ENCODE results near the gene ADAM33. TPM values are rescaled to one million over a fixed set of nuclear protein-coding genes. Genes with fewer than 3 reads are reported as not detected.
A peak's percentile ranks its signal among the peaks of the same experiment; 100 is the strongest.

The ADAM33 gene
- total RNA-seq, 2 donors from 2014 or later = 18.2 to 38.3 TPM

DNA sequence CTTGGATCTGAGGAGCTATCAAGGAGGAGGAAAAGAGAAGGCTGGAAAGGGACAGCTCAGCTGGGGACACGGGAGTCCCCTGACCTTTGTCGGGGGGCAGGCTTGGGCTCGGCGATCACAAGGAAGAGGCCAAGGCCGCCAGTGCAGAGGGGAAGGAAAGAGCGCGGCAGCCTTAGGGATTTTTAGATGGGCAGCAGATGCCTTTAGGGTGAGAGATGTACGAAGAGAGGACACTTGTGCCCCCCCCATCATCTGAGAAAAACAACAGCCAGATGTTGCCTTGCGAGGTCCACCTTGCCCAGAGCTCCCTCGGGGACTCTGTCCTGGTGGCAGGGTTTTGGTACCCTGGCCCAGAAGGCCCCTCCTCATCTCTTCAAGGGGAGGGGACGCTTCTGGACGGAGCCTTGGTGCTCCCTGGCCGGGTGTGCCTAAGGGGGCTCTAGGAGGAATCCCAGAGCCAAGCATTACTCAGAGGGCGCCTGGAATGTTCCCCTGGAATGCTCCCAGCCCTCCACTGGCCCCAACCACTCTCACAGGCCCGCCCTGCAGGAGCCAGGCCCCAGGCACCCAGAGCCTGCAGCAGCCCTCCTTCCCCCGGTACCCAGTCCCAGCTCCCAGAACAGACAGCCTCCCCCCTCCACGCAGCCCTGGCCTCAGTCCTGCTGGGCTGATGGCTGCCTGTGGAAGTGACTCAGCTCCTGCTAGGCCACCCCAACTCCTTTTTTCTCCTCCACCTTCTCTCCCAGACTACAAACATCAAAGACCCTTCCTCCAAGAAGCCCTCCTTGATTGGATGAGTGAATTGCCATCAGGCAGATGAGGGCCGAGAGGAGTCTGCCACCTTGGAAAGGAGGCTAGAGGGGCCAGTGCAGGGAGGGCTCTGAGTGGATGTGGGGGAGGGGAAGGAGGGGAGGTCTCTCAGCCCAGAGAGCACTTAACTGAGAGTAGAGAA, 1.8 kb downstream of the ADAM33 start:
- TF ChIP-seq POLR2A (IDR thresholded peaks at IDR 0.05) = no peak
- TF ChIP-seq POLR2AphosphoS5 (IDR thresholded peaks at IDR 0.05) = no peak
- TF ChIP-seq, protein P1, sequence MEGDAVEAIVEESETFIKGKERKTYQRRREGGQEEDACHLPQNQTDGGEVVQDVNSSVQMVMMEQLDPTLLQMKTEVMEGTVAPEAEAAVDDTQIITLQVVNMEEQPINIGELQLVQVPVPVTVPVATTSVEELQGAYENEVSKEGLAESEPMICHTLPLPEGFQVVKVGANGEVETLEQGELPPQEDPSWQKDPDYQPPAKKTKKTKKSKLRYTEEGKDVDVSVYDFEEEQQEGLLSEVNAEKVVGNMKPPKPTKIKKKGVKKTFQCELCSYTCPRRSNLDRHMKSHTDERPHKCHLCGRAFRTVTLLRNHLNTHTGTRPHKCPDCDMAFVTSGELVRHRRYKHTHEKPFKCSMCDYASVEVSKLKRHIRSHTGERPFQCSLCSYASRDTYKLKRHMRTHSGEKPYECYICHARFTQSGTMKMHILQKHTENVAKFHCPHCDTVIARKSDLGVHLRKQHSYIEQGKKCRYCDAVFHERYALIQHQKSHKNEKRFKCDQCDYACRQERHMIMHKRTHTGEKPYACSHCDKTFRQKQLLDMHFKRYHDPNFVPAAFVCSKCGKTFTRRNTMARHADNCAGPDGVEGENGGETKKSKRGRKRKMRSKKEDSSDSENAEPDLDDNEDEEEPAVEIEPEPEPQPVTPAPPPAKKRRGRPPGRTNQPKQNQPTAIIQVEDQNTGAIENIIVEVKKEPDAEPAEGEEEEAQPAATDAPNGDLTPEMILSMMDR (IDR thresholded peaks at IDR 0.05) = no peak
- Histone ChIP-seq H3K36me3 (no peaks in the 10 kb centered on the region), H3K9me3 (no peaks in the 10 kb centered on the region), H3K4me1 (replicated peaks) (no peaks in the 10 kb centered on the region), H3K27ac (peak overlapping the region; percentile 69 to 76), H3K4me3 (peak overlapping the region in 1 of 2 donors; percentile 34), H3K27me3 (replicated peaks; ENCODE audit: insufficient read depth) (peaks cover 3% of the 10 kb centered on the region)
- intact Hi-C loops (cut with DNase I) = loop anchor here (5.0 to 10.0 kb wide), 2 partner anchors 87 to 165 kb away; partner anchors contain the start of genes ADISSP and MAVS
- WGBS = 50% methylated on average over 17 of the region's 18 CpGs
- DNase-seq (ENCODE audit: low spot score) = no peak

DNA sequence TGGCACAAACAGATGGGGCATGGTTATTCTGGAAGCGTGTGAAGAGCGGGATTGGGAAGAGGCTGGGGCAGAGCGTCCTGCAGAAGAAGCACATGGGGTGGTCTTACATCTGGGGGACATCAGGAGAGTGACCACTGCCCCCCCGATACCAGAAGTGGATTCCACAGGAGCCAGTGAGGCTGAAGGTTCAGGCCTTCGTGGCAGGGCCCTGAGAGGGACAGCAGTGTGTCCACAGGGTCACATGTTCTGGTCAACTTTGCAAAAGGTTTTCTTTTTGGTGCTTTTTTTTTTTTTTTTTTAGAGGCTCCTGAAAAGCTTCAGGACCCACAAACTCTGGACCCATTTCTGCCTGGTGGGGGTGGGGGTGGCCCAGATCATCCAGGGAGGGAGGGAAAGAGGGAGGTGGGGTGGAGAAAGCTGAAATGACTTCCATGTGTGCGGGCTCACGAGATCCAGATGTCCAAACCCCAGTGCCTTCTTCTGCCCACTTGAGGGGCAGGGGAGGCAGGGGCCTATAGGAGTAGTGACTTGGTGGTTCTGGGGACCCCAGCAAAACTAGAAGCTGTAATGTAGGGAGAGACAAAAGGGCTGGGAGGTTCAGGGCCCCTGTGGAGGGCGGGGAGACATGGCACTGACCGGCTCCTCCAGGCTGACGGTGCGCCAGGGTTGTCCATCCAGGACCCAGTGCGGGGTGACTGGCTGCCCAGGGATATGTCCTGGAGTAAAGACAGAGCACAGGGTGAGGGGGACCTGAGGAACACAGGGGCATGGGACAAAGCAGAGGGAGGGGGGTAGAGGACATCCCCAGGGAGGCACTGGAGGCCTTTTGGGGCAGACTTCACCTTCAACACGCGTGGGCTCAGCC, 2.7 kb downstream of the ADAM33 start:
- TF ChIP-seq POLR2AphosphoS5 (IDR thresholded peaks at IDR 0.05) = no peak
- TF ChIP-seq POLR2A (IDR thresholded peaks at IDR 0.05) = no peak
- TF ChIP-seq, protein P1 (IDR thresholded peaks at IDR 0.05) = no peak

DNA sequence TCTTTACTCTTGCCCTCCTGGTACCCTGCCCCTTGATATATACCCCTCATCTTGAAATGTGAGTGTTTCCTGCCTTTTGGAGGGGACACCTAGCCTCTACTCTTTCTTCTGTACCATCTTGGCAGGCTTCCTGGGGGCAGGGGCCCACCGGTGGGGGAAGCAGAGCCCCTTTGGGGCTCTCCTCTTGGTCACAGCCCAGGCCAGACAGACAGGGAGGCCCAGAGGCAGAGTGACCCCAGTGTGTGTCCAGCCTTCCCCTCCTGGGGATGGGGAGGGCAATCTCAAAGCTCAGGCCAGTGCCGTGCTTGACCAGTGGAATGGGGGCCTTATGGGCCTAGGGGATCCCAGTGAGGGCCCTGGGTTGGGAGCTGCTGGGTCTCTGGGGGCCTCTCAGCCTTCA, 3.6 kb downstream of the ADAM33 start:
- peaks cover 10% of the 10 kb centered on the region for H3K27me3 ChIP-seq (replicated peaks; ENCODE audit: insufficient read depth)

More for the DNA sequence above, 2.7 kb downstream of the ADAM33 start:
- no peaks in the 10 kb centered on the region for H3K4me1 ChIP-seq (replicated peaks)
- intact Hi-C loops (cut with DNase I) = loop anchor here (5.0 to 10.0 kb wide), 2 partner anchors 88 to 166 kb away; partner anchors contain the start of genes ADISSP and MAVS
- no peak overlapping the region for H3K4me3 ChIP-seq
- H3K9me3 ChIP-seq = no peaks in the 10 kb centered on the region
- DNase-seq (ENCODE audit: low spot score) = no peak
- peaks cover 3% of the 10 kb centered on the region for H3K27me3 ChIP-seq (replicated peaks; ENCODE audit: insufficient read depth)
- no peaks in the 10 kb centered on the region for H3K36me3 ChIP-seq
- H3K27ac ChIP-seq = peak overlapping the region; percentile 69 to 76
- WGBS = 75% methylated on average over 14 of the region's 14 CpGs

DNA sequence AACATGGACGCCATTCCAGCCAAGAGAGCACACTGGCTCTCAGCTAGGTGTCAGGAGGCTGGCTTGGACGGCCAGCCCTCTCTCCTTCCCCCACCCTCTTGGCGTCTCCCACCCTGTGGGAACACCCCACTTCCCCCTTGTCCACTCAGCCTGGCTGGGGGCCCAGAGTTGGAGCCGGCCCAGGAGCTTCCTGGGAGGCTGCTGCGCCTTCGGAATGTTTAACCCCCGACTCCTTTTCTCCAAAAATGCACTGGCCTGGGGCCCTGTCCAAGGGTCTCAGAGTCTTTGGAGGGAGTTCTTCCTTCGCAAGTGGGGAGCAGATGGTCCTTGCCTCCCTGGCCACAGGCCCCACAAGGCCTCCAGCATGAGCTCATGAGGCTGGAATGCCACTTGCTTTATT, 4.1 kb downstream of the ADAM33 start:
- intact Hi-C loops (cut with DNase I) = loop anchor here (2.0 to 10.0 kb wide), 3 partner anchors 33 to 167 kb away; partner anchors contain the start of genes ADISSP and MAVS
- TF ChIP-seq POLR2AphosphoS5 (IDR thresholded peaks at IDR 0.05) (no peak), POLR2A (IDR thresholded peaks at IDR 0.05) (no peak)
- TF ChIP-seq, protein P1 (IDR thresholded peaks at IDR 0.05) = no peak
- WGBS = 49% methylated on average over 8 of the region's 8 CpGs
- peak overlapping the region; percentile 37 to 46 for H3K27ac ChIP-seq
- H3K9me3 ChIP-seq = no peaks in the 10 kb centered on the region
- no peak overlapping the region for H3K4me3 ChIP-seq
- no peaks in the 10 kb centered on the region for H3K4me1 ChIP-seq (replicated peaks)
- H3K27me3 ChIP-seq (replicated peaks; ENCODE audit: insufficient read depth) = peaks cover 13% of the 10 kb centered on the region
- no peak for DNase-seq (ENCODE audit: low spot score)
- no peaks in the 10 kb centered on the region for H3K36me3 ChIP-seq

More for the DNA sequence above, 3.6 kb downstream of the ADAM33 start:
- TF ChIP-seq POLR2A (IDR thresholded peaks at IDR 0.05) (no peak), POLR2AphosphoS5 (IDR thresholded peaks at IDR 0.05) (no peak)
- TF ChIP-seq, protein P1 (IDR thresholded peaks at IDR 0.05) = no peak
- no peak overlapping the region for H3K4me3 ChIP-seq
- intact Hi-C loops (cut with DNase I) = loop anchor here (5.0 to 10.0 kb wide), 2 partner anchors 89 to 167 kb away; partner anchors contain the start of genes ADISSP and MAVS
- no peaks in the 10 kb centered on the region for H3K36me3 ChIP-seq
- no peak for DNase-seq (ENCODE audit: low spot score)
- H3K9me3 ChIP-seq = no peaks in the 10 kb centered on the region
- 33% methylated on average over 1 of the region's 2 CpGs for WGBS
- no peaks in the 10 kb centered on the region for H3K4me1 ChIP-seq (replicated peaks)
- H3K27ac ChIP-seq = peak overlapping the region; percentile 37 to 55
